GM03348 (cell line): ENCODE data around the gene TMSB4X.
"Not testable (repeated sequence)": the region's sequence is repeated elsewhere in the genome, so short reads cannot be mapped to it uniquely, and the experiment has no call there.

Experiments used
- DNase-seq: peaks from one replicate; pipeline ENCODE4 v3.0.0; 2012; ENCODE audit warnings: low spot score

The TMSB4X gene

GRCh38 chrX:12997906-12998687, 23.2 kb downstream of the TMSB4X start:
- no peak for DNase-seq

DNA sequence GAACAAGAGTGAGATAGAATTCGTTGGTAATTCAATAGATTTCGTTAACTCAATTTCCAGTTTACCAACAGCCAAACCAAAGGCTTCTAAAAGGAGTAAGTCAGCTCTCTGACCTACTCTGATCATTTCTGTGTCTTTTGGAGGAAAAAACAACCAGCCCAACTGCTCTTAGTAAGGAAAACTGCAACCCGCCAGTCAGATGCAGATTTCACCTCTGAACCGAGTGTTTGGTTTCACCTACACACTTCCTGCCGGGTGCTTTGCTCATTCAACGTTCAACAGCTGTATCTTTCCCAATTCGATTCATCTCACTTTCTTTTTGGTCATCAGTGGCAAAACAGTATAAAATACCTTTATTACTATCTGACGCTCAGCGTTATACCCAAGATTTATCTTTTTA, 24.5 kb downstream of the TMSB4X start:
- DNase-seq: no peak

- no peak for DNase-seq
Observed at GRCh38 chrX:13000301-13000811, 25.4 kb downstream of the TMSB4X start.

- DNase-seq: no peak
Observed at GRCh38 chrX:13001097-13001496, 26.2 kb downstream of the TMSB4X start.

GRCh38 chrX:13001961-13002671, 27.2 kb downstream of the TMSB4X start:
- no peak for DNase-seq

- DNase-seq: no peak
Observed at GRCh38 chrX:13005661-13006473, 31.0 kb downstream of the TMSB4X start.

GRCh38 chrX:13007519-13008188, 32.7 kb downstream of the TMSB4X start:
- DNase-seq: peak; percentile 46

DNA sequence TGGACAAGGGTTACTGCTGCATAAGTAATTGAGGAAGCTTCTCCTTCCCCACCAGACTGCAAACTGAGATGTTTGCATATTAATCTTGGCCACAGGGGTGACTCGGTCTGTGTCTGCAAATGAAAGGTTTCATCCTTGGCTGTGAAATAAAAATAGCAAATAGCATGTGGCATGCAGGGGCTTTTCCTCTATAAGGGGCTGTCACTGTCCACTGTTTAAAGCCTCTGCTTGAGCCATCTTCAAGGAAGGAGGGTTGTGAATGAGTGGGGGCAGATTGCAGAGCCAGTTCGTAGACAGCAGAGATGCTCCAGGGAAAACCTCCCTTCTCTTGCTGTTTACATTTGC, 33.3 kb downstream of the TMSB4X start:
- no peak for DNase-seq

- no peak for DNase-seq
Observed at GRCh38 chrX:13008851-13009250, 33.9 kb downstream of the TMSB4X start.

GRCh38 chrX:13009273-13009672, 34.4 kb downstream of the TMSB4X start:
- DNase-seq: no peak

DNA sequence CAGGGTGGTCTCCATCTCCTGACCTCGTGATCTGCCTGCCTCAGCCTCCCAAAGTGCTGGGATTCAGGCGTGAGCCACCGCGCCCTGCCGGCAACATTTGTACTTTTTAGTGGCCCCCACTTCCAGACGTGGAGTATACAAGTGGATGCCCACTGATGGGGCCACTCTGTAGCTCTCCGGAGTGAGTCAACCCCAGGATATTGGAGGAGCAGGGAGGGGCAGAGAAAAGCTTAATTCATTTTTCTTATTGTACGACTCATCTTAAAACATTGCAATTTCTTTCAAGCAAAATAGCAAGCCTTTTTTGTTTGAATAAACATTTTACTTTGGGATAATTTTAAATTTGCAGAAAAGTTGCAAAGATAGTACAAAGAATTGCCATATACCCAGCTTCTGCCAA, 34.9 kb downstream of the TMSB4X start:
- DNase-seq: no peak

DNA sequence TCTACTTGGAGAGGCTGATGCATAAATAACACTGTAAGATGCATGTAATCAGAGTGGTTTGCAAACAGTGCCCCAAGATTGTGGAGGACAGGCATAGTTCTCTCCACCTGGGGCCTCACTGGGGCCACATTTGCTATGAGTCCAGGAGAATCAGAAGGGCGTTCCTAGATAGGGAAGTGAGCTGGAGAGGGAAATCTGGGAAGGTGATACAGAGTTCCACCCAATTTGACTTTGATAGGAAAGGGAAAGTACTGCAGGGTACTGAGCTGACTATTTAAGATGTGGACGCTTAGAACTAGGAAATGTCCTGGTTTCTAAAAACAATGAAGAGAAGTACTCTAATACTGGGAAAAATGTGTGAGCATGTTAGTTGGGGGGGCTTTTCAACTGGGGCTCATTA, 35.6 kb downstream of the TMSB4X start:
- DNase-seq: no peak

GRCh38 chrX:13013363-13014110, 38.6 kb downstream of the TMSB4X start:
- DNase-seq: no peak

- DNase-seq: no peak
Observed at GRCh38 chrX:13014111-13015096, 39.5 kb downstream of the TMSB4X start.

- no peak for DNase-seq
Observed at GRCh38 chrX:13015536-13016236, 40.8 kb downstream of the TMSB4X start.

DNA sequence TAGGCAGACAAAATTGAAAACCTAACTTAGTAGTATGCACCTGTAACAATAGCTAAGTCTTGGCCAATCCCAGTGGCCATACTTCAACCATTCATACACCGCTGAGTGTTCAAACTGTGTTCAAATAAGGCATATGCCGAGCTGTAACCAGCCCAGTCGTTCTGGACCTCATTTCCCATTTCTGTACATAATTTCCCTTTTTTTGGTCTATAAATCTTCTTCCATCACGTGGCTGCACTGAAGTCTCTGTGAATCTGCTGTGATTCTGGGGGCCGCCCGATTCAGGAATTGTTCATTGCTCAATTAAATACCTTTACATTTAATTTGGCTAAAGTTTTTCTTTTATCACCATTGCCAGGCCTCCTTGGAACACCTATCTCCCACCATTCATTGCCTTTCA, 41.8 kb downstream of the TMSB4X start:
- DNase-seq: not testable (repeated sequence)

DNA sequence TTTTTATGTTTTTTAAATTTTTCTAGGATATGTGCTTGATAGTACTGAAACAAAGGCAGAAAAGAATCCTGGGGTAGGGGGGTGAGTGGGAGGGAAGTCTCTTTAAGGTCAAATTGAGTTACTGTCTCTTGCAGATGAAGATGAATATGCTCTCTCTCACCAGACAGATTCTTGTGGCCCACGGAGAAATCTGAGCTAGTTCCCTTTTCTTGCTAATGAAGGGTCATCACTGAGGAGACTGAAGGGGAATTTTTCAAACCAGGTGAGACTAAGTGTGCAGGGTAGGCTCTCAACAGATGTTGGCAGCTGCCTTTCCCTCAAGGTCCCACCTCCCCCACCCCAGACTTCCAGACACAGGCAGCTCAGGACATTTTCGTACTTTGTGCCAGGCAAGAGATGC, 48.0 kb downstream of the TMSB4X start:
- no peak for DNase-seq

DNA sequence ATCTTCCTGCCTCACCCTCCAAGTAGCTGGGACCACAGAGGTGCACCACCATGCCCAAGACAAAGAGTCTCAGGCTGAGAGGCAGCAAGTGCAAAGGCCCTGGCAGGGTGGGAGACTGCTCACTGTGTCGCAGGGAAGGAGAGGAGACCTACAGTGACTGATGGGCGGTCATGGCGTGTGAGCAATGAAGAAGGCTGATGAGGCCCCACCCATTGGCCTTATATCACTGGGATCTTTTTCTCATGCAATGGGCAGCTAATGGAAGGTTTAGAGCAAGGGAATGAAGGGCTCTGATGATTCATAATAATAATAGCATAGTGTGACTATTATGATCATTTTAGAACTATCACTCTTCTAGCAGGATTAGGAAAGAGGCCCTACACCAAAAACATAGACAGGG, 48.7 kb downstream of the TMSB4X start:
- no peak for DNase-seq

DNA sequence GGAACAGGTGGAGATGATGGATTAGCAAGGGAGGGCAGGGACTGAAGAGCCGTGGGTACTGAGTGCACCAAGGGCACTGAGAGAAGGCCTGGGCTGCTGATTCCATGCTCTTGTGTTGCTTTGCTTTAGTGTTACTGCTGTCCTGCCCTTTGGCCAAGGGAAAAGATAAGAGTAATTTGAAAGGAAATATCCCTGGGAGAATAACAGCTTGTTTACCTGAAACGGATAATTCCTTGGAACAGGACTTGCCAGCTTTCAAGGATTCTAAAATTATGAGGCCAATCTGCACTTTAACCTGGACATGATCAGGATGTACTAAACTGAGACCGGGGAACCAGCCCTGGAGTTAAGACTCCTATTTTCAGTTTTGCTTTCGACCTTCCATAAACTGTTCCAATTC, 49.1 kb downstream of the TMSB4X start:
- DNase-seq: no peak

GRCh38 chrX:13024986-13025385, 50.1 kb downstream of the TMSB4X start:
- DNase-seq: no peak
